WTC11 (cell line): ENCODE data around the gene MIP. TPM values are rescaled to one million over a fixed set of nuclear protein-coding genes. Genes with fewer than 3 reads are reported as not detected.

Experiments used
- ATAC-seq: fragments of 200-7000 bp; cut with Tn5 transposase; 2 replicates; pipeline ENCODE4 v1.10.0; 2021; ENCODE audit warnings: mild to moderate bottlenecking, moderate library complexity
- CTCF ChIA-PET: fragments of 300-600 bp; sonication (Branson Sonifier 250); formaldehyde crosslinking; loops from one replicate; lab custom pipeline; 2021; ENCODE audit warnings: antibody characterized with exemption; lab: Charles Lee
- POLR2A ChIA-PET: fragments of 350-600 bp; sonication (Branson Sonifier 250); formaldehyde crosslinking; loops from one replicate; lab custom pipeline; 2021; ENCODE audit warnings: antibody characterized with exemption; lab: Charles Lee
- DNase-seq: peaks from one replicate; pipeline ENCODE4 v3.0.0; 2021; ENCODE audit warnings: low spot score
- H3K27ac Mint-ChIP-seq: 2 replicates; pipeline ENCODE4 v1.8.0; 2021; ENCODE audit warnings: mixed read lengths
- H3K27me3 Mint-ChIP-seq: 2 replicates; pipeline ENCODE4 v1.8.0; 2021; ENCODE audit warnings: low read depth, mild to moderate bottlenecking, moderate library complexity, mixed read lengths
- H3K36me3 Mint-ChIP-seq: 2 replicates; pipeline ENCODE4 v1.8.0; 2021; ENCODE audit warnings: mixed read lengths
- H3K4me1 Mint-ChIP-seq: 2 replicates; pipeline ENCODE4 v1.8.0; 2022; ENCODE audit warnings: mixed read lengths
- H3K4me3 Mint-ChIP-seq: 2 replicates; pipeline ENCODE4 v1.8.0; 2021; ENCODE audit warnings: mild to moderate bottlenecking, moderate library complexity, mixed read lengths
- H3K9me3 Mint-ChIP-seq: 2 replicates; pipeline ENCODE4 v1.8.0; 2021; ENCODE audit warnings: mixed read lengths
- ATF1 ChIP-seq: sonication (generic); formaldehyde crosslinking; IDR thresholded peaks from 2 replicates; pipeline ENCODE4 v1.8.1; 2023; ENCODE audit warnings: mild to moderate bottlenecking, moderate library complexity, missing genetic modification reagents
- CBFB ChIP-seq: sonication (generic); formaldehyde crosslinking; IDR thresholded peaks from 2 replicates; pipeline ENCODE4 v1.8.1; 2022; ENCODE audit warnings: mild to moderate bottlenecking, low read depth, missing genetic modification reagents
- CREB1 ChIP-seq: sonication (generic); formaldehyde crosslinking; IDR thresholded peaks from 2 replicates; pipeline ENCODE4 v1.8.0; 2023; ENCODE audit warnings: mild to moderate bottlenecking, missing genetic modification reagents
- E2F1 ChIP-seq: sonication (generic); formaldehyde crosslinking; IDR thresholded peaks from 2 replicates; pipeline ENCODE4 v1.8.0; 2022; ENCODE audit warnings: mild to moderate bottlenecking, missing genetic modification reagents
- E2F5 ChIP-seq: sonication (generic); formaldehyde crosslinking; IDR thresholded peaks from 2 replicates; pipeline ENCODE4 v1.8.1; 2022; ENCODE audit warnings: mild to moderate bottlenecking, moderate library complexity, missing genetic modification reagents
- ELF4 ChIP-seq: sonication (generic); formaldehyde crosslinking; IDR thresholded peaks from 2 replicates; pipeline ENCODE4 v1.8.1; 2022; ENCODE audit warnings: low read depth, mild to moderate bottlenecking, moderate library complexity, missing genetic modification reagents
- EMX1 ChIP-seq: fragments of 250-450 bp; sonication (Bioruptor Pico); IDR thresholded peaks from 2 replicates; pipeline ENCODE4 v1.8.0; 2021; ENCODE audit warnings: mild to moderate bottlenecking
- FOXJ3 ChIP-seq: sonication (generic); formaldehyde crosslinking; IDR thresholded peaks from 2 replicates; pipeline ENCODE4 v1.9.0; 2021; ENCODE audit warnings: missing genetic modification reagents, mild to moderate bottlenecking, borderline replicate concordance
- NR3C1 ChIP-seq: sonication (generic); formaldehyde crosslinking; conservative IDR thresholded peaks from 2 replicates; pipeline ENCODE4 v1.8.1; 2023; ENCODE audit warnings: low read depth, mild to moderate bottlenecking, missing genetic modification reagents
- SMAD4 ChIP-seq: sonication (generic); formaldehyde crosslinking; IDR thresholded peaks from 2 replicates; pipeline ENCODE4 v1.8.0; 2022; ENCODE audit warnings: mild to moderate bottlenecking, missing genetic modification reagents
- SP1 ChIP-seq: sonication (generic); formaldehyde crosslinking; conservative IDR thresholded peaks from 2 replicates; pipeline ENCODE4 v1.8.1; 2022; ENCODE audit warnings: missing genetic modification reagents
- ZNF121 ChIP-seq: sonication (generic); formaldehyde crosslinking; IDR thresholded peaks from 2 replicates; pipeline ENCODE4 v1.8.0; 2023; ENCODE audit warnings: missing genetic modification reagents
- ZNF263 ChIP-seq: sonication (generic); formaldehyde crosslinking; IDR thresholded peaks from 2 replicates; pipeline ENCODE4 v1.8.1; 2022; ENCODE audit warnings: low read depth, mild to moderate bottlenecking, moderate library complexity, missing genetic modification reagents
- total RNA-seq: library from RNA; stranded (reverse); gene quantifications from 3 replicates; pipeline ENCODE4 v1.2.3, GENCODE V29; 2021
- TF ChIP-seq, protein P1 (sequence below): fragments of 250-450 bp; sonication (Bioruptor Pico); IDR thresholded peaks from 2 replicates; pipeline ENCODE4 v1.9.0; 2021; ENCODE audit warnings: mild to moderate bottlenecking, borderline replicate concordance
- TF ChIP-seq, protein P2 (sequence below): sonication (generic); formaldehyde crosslinking; IDR thresholded peaks from 2 replicates; pipeline ENCODE4 v1.8.1; 2022; ENCODE audit warnings: missing genetic modification reagents, borderline replicate concordance
- TF ChIP-seq, protein P3 (sequence below): sonication (generic); formaldehyde crosslinking; IDR thresholded peaks from 2 replicates; pipeline ENCODE4 v1.8.1; 2022; ENCODE audit warnings: mild to moderate bottlenecking, missing genetic modification reagents, moderate library complexity, borderline replicate concordance
- TF ChIP-seq, protein P4 (sequence below): sonication (generic); formaldehyde crosslinking; IDR thresholded peaks from 2 replicates; pipeline ENCODE4 v1.8.1; 2023; ENCODE audit warnings: mild to moderate bottlenecking, missing genetic modification reagents
- TF ChIP-seq, protein P5 (sequence below): sonication (generic); formaldehyde crosslinking; IDR thresholded peaks from 2 replicates; pipeline ENCODE4 v1.8.0; 2022; ENCODE audit warnings: mild to moderate bottlenecking, missing genetic modification reagents
- TF ChIP-seq, protein P6 (sequence below): sonication (generic); formaldehyde crosslinking; IDR thresholded peaks from 2 replicates; pipeline ENCODE4 v1.8.0; 2022; ENCODE audit warnings: missing genetic modification reagents

Gene MIP
- total RNA-seq, 1 experiment from 2014 or later: not detected

DNA sequence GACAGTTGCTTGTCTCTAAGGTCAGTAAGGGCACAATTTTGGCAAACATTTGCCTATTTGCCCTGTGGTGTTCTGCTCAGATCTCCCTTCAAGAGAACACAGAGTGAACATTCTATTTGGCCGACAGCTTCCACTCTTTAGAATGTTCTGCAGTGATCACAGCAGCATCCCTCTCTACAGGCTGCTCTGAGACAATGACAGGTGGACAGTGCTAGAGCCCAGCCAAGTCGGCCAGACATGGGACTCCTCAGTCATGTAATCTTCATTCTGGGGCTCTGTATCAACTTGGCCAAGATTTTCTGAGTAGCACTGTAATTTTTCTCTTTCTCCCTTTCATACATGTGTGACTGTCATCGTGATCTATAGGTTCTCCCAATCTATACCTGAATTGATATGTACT is 40.1 kb downstream of the MIP start (continued):
- TF ChIP-seq E2F1 (CRISPR knock-in tag): no peak
- TF ChIP-seq ATF1 (CRISPR knock-in tag): no peak
- TF ChIP-seq, protein P1, sequence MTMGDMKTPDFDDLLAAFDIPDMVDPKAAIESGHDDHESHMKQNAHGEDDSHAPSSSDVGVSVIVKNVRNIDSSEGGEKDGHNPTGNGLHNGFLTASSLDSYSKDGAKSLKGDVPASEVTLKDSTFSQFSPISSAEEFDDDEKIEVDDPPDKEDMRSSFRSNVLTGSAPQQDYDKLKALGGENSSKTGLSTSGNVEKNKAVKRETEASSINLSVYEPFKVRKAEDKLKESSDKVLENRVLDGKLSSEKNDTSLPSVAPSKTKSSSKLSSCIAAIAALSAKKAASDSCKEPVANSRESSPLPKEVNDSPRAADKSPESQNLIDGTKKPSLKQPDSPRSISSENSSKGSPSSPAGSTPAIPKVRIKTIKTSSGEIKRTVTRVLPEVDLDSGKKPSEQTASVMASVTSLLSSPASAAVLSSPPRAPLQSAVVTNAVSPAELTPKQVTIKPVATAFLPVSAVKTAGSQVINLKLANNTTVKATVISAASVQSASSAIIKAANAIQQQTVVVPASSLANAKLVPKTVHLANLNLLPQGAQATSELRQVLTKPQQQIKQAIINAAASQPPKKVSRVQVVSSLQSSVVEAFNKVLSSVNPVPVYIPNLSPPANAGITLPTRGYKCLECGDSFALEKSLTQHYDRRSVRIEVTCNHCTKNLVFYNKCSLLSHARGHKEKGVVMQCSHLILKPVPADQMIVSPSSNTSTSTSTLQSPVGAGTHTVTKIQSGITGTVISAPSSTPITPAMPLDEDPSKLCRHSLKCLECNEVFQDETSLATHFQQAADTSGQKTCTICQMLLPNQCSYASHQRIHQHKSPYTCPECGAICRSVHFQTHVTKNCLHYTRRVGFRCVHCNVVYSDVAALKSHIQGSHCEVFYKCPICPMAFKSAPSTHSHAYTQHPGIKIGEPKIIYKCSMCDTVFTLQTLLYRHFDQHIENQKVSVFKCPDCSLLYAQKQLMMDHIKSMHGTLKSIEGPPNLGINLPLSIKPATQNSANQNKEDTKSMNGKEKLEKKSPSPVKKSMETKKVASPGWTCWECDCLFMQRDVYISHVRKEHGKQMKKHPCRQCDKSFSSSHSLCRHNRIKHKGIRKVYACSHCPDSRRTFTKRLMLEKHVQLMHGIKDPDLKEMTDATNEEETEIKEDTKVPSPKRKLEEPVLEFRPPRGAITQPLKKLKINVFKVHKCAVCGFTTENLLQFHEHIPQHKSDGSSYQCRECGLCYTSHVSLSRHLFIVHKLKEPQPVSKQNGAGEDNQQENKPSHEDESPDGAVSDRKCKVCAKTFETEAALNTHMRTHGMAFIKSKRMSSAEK (CRISPR knock-in tag): no peak
- TF ChIP-seq, protein P2, sequence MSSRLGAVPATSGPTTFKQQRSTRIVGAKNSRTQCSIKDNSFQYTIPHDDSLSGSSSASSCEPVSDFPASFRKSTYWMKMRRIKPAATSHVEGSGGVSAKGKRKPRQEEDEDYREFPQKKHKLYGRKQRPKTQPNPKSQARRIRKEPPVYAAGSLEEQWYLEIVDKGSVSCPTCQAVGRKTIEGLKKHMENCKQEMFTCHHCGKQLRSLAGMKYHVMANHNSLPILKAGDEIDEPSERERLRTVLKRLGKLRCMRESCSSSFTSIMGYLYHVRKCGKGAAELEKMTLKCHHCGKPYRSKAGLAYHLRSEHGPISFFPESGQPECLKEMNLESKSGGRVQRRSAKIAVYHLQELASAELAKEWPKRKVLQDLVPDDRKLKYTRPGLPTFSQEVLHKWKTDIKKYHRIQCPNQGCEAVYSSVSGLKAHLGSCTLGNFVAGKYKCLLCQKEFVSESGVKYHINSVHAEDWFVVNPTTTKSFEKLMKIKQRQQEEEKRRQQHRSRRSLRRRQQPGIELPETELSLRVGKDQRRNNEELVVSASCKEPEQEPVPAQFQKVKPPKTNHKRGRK (CRISPR knock-in tag): no peak
- no peak for TF ChIP-seq ZNF263 (CRISPR knock-in tag)
- no peak for TF ChIP-seq ELF4 (CRISPR knock-in tag)
- no peak for TF ChIP-seq EMX1 (CRISPR knock-in tag)
- TF ChIP-seq NR3C1: no peak

DNA sequence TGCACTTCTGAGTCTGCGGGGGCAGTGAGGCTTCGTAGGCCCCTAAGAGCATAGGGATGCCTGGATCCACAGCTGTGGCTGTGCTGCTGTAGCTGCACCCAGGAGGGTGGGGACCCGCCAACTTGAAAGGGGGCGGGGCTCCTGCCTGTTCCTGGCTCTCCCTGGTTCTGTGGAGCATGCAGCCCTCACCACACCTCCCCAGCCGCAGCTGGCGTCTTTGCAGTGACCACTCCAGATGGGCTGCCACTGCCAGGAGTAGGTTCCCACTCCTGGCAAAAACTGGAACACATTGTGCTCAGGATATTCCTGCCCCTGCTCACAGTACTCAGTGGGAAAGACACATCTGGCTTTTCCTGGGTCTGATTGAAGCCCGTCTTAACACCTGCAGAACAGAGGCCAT is 41.1 kb downstream of the MIP start:
- DNase-seq (peak; percentile 28), ATAC-seq (peak; percentile 76)
- H3K27me3 Mint-ChIP-seq: no peaks in the 10 kb centered on the region
- CTCF ChIA-PET: interaction anchor here (4.5 kb wide), 1 partner anchor 51 kb away, joined by 15 read pairs; no protein-coding TSS in a partner anchor
- H3K4me1 Mint-ChIP-seq: no peaks in the 10 kb centered on the region
- H3K4me3 Mint-ChIP-seq: no peak overlapping the region
- peaks cover 19% of the 10 kb centered on the region for H3K36me3 Mint-ChIP-seq
- TF ChIP-seq, protein P3, sequence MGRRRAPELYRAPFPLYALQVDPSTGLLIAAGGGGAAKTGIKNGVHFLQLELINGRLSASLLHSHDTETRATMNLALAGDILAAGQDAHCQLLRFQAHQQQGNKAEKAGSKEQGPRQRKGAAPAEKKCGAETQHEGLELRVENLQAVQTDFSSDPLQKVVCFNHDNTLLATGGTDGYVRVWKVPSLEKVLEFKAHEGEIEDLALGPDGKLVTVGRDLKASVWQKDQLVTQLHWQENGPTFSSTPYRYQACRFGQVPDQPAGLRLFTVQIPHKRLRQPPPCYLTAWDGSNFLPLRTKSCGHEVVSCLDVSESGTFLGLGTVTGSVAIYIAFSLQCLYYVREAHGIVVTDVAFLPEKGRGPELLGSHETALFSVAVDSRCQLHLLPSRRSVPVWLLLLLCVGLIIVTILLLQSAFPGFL: no peak
- no peak for TF ChIP-seq CREB1 (CRISPR knock-in tag)
- TF ChIP-seq, protein P4, sequence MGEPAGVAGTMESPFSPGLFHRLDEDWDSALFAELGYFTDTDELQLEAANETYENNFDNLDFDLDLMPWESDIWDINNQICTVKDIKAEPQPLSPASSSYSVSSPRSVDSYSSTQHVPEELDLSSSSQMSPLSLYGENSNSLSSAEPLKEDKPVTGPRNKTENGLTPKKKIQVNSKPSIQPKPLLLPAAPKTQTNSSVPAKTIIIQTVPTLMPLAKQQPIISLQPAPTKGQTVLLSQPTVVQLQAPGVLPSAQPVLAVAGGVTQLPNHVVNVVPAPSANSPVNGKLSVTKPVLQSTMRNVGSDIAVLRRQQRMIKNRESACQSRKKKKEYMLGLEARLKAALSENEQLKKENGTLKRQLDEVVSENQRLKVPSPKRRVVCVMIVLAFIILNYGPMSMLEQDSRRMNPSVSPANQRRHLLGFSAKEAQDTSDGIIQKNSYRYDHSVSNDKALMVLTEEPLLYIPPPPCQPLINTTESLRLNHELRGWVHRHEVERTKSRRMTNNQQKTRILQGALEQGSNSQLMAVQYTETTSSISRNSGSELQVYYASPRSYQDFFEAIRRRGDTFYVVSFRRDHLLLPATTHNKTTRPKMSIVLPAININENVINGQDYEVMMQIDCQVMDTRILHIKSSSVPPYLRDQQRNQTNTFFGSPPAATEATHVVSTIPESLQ (CRISPR knock-in tag): no peak
- TF ChIP-seq SP1: no peak
- TF ChIP-seq E2F5 (CRISPR knock-in tag): no peak
- TF ChIP-seq, protein P5, sequence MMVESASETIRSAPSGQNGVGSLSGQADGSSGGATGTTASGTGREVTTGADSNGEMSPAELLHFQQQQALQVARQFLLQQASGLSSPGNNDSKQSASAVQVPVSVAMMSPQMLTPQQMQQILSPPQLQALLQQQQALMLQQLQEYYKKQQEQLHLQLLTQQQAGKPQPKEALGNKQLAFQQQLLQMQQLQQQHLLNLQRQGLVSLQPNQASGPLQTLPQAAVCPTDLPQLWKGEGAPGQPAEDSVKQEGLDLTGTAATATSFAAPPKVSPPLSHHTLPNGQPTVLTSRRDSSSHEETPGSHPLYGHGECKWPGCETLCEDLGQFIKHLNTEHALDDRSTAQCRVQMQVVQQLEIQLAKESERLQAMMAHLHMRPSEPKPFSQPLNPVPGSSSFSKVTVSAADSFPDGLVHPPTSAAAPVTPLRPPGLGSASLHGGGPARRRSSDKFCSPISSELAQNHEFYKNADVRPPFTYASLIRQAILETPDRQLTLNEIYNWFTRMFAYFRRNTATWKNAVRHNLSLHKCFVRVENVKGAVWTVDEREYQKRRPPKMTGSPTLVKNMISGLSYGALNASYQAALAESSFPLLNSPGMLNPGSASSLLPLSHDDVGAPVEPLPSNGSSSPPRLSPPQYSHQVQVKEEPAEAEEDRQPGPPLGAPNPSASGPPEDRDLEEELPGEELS (CRISPR knock-in tag): no peak
- no peak for TF ChIP-seq SMAD4 (CRISPR knock-in tag)
- no peak for TF ChIP-seq NR3C1
- TF ChIP-seq, protein P6, sequence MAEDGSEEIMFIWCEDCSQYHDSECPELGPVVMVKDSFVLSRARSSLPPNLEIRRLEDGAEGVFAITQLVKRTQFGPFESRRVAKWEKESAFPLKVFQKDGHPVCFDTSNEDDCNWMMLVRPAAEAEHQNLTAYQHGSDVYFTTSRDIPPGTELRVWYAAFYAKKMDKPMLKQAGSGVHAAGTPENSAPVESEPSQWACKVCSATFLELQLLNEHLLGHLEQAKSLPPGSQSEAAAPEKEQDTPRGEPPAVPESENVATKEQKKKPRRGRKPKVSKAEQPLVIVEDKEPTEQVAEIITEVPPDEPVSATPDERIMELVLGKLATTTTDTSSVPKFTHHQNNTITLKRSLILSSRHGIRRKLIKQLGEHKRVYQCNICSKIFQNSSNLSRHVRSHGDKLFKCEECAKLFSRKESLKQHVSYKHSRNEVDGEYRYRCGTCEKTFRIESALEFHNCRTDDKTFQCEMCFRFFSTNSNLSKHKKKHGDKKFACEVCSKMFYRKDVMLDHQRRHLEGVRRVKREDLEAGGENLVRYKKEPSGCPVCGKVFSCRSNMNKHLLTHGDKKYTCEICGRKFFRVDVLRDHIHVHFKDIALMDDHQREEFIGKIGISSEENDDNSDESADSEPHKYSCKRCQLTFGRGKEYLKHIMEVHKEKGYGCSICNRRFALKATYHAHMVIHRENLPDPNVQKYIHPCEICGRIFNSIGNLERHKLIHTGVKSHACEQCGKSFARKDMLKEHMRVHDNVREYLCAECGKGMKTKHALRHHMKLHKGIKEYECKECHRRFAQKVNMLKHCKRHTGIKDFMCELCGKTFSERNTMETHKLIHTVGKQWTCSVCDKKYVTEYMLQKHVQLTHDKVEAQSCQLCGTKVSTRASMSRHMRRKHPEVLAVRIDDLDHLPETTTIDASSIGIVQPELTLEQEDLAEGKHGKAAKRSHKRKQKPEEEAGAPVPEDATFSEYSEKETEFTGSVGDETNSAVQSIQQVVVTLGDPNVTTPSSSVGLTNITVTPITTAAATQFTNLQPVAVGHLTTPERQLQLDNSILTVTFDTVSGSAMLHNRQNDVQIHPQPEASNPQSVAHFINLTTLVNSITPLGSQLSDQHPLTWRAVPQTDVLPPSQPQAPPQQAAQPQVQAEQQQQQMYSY (CRISPR knock-in tag): no peak
- TF ChIP-seq ZNF121 (CRISPR knock-in tag): no peak
- no peak for TF ChIP-seq FOXJ3 (CRISPR knock-in tag)
- TF ChIP-seq CBFB (CRISPR knock-in tag): no peak
- H3K27ac Mint-ChIP-seq: no peak overlapping the region
- no peaks in the 10 kb centered on the region for H3K9me3 Mint-ChIP-seq
- POLR2A ChIA-PET: interaction anchor here (1.7 kb wide), 1 partner anchor 53 kb away, joined by 5 read pairs; the partner anchor contains the start of gene STAT2
